ENCODE data around the gene KIRREL1. TPM values are rescaled to one million over a fixed set of nuclear protein-coding genes. Genes with fewer than 3 reads are reported as not detected.

Gene KIRREL1
- total RNA-seq, 4 donors from 2014 or later: 8.8 to 19.6 (median 14.5) TPM

- H3K4me3 ChIP-seq (ENCODE audit: low read depth, poor library complexity, severe bottlenecking): no peak overlapping the region
- TF ChIP-seq CTCF (IDR thresholded peaks at IDR 0.05) (no peak), POLR2A (IDR thresholded peaks at IDR 0.05) (no peak)
- intact Hi-C loops (cut with DNase I; ENCODE audit: low total_unique reads): loop anchor here (5.0 kb wide), 1 partner anchor 97 kb away; the partner anchor contains the start of gene KIRREL1
- DNase-seq (ENCODE audit: low spot score in 2 of 2): no peak
- 86 to 90% methylated on average over 16 of the region's 16 CpGs for WGBS, 2 donors
These were observed 96.0 kb downstream of the KIRREL1 start for GRCh38 chr1:158089476-158089875.

GRCh38 chr1:158089925-158090637 is 96.6 kb downstream of the KIRREL1 start:
- intact Hi-C loops (cut with DNase I; ENCODE audit: low total_unique reads): loop anchor here (5.0 kb wide), 1 partner anchor 98 kb away; the partner anchor contains the start of gene KIRREL1
- H3K4me3 ChIP-seq (ENCODE audit: low read depth, poor library complexity, severe bottlenecking): no peak overlapping the region
- WGBS, 2 donors: 80 to 84% methylated on average over 9 of the region's 9 CpGs
- TF ChIP-seq POLR2A (IDR thresholded peaks at IDR 0.05) (no peak), CTCF (IDR thresholded peaks at IDR 0.05) (no peak)
- no peak for DNase-seq (ENCODE audit: low spot score in 2 of 2)

GRCh38 chr1:158093376-158093775 is 99.9 kb downstream of the KIRREL1 start:
- TF ChIP-seq POLR2A (IDR thresholded peaks at IDR 0.05) (no peak), CTCF (IDR thresholded peaks at IDR 0.05) (no peak)
- intact Hi-C loops (cut with DNase I; ENCODE audit: low total_unique reads): no loop called here
- DNase-seq (ENCODE audit: low spot score in 2 of 2): no peak
- no peak overlapping the region for H3K4me3 ChIP-seq (ENCODE audit: low read depth, poor library complexity, severe bottlenecking)
- 90 to 91% methylated on average over 18 of the region's 18 CpGs for WGBS, 2 donors

GRCh38 chr1:158094571-158094970 is 101.1 kb downstream of the KIRREL1 start:
- H3K4me3 ChIP-seq (ENCODE audit: low read depth, poor library complexity, severe bottlenecking): no peak overlapping the region
- TF ChIP-seq CTCF (IDR thresholded peaks at IDR 0.05) (no peak), POLR2A (IDR thresholded peaks at IDR 0.05) (no peak)
- no peak for DNase-seq (ENCODE audit: low spot score in 2 of 2)
- intact Hi-C loops (cut with DNase I; ENCODE audit: low total_unique reads): no loop called here
- 85 to 87% methylated on average over 13 to 14 of the region's 14 CpGs for WGBS, 2 donors

- no peak for TF ChIP-seq CTCF (IDR thresholded peaks at IDR 0.05)
- TF ChIP-seq POLR2A (IDR thresholded peaks at IDR 0.05): no peak
- intact Hi-C loops (cut with DNase I; ENCODE audit: low total_unique reads): no loop called here
- no peak overlapping the region for H3K4me3 ChIP-seq (ENCODE audit: low read depth, poor library complexity, severe bottlenecking)
- no peak for DNase-seq (ENCODE audit: low spot score in 2 of 2)
- WGBS, 2 donors: 94 to 98% methylated on average over 4 of the region's 4 CpGs
These were observed 102.4 kb downstream of the KIRREL1 start for GRCh38 chr1:158095737-158096335.

Data from lower leg skin (tissue), 4 donors.